GM19468 (cell line): Measurements from ENCODE around the gene FOXL2NB.

Source experiments
- ATAC-seq: cut with Tn5 transposase; IDR thresholded peaks from one replicate; pipeline ENCODE4 v1.9.1; 2021; ENCODE audit warnings: mild to moderate bottlenecking, moderate library complexity, moderate number of reproducible peaks; ENCODE audit not compliant: unreplicated experiment; ENCODE audit errors: extremely low read depth

Gene FOXL2NB

GRCh38 chr3:138944929-138945708, 1.9 kb upstream of the FOXL2NB start:
- ATAC-seq: no peak

DNA sequence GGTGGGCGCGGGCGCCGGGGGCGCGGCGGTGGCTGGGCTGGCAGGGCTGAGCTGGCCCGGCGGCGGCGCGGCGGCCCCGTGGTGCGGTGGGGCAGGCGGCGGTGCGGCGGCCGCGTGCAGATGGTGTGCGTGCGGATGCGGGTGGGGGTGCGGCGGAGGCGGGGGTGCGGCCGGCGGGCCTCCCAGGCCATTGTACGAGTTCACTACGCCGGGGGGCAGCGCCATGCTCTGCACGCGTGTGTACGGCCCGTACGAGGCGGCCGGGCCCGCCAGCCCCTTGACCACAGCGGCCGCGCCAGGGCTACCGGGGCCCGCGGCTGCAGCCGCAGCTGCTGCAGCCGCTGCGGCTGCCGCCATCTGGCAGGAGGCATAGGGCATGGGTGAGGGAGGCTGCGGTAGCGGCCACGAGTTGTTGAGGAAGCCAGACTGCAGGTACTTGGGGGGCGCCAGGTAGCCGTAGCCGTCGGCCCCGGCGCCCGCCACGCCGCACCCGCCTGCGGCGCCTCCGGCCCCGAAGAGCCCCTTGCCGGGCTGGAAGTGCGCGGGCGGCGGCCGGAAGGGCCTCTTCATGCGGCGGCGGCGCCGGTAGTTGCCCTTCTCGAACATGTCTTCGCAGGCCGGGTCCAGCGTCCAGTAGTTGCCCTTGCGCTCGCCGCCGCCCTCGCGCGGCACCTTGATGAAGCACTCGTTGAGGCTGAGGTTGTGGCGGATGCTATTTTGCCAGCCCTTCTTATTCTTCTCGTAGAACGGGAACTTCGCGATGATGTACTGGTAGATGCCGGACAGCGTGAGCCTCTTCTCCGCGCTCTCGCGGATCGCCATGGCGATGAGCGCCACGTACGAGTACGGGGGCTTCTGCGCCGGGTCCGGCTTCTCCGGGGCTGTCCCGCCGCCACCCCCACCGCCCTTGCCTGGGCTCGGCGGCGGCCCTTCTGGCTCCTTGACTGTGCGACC, 1.0 kb upstream of the FOXL2NB start:
- no peak for ATAC-seq

- ATAC-seq: no peak
These were observed 591 bp downstream of the FOXL2NB start for GRCh38 chr3:138947495-138948121.

- no peak for ATAC-seq
These were observed 1.5 kb downstream of the FOXL2NB start for GRCh38 chr3:138948371-138949001.

- no peak for ATAC-seq
These were observed 2.0 kb downstream of the FOXL2NB start for GRCh38 chr3:138949002-138949418.

GRCh38 chr3:138949445-138950005, 2.5 kb downstream of the FOXL2NB start:
- ATAC-seq: no peak

GRCh38 chr3:138950006-138950644, 3.1 kb downstream of the FOXL2NB start:
- ATAC-seq: no peak

- no peak for ATAC-seq
These were observed 3.7 kb downstream of the FOXL2NB start for GRCh38 chr3:138950701-138951100.

DNA sequence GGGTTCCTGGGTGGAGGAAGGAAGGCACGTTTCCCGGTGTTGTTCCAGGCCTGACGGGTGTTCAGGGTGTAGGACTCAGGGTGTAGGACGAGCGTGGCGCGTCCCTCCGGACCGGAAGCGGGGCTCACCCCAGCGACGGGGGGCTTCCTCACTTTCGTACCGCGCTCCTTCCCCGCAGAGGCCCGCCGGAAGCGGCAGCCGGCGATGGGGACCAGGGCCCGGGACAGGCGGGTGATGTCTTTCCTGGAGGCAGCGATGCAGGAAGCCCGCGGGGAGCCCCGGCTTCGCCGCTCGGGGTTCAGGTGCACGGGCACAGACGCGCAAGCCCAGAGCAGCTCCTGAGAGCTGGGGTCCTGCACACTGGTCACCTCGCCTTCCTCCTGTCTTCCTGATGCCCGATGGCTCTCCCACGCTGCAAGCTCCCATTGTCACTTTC, 13.4 kb downstream of the FOXL2NB start:
- no peak for ATAC-seq

DNA sequence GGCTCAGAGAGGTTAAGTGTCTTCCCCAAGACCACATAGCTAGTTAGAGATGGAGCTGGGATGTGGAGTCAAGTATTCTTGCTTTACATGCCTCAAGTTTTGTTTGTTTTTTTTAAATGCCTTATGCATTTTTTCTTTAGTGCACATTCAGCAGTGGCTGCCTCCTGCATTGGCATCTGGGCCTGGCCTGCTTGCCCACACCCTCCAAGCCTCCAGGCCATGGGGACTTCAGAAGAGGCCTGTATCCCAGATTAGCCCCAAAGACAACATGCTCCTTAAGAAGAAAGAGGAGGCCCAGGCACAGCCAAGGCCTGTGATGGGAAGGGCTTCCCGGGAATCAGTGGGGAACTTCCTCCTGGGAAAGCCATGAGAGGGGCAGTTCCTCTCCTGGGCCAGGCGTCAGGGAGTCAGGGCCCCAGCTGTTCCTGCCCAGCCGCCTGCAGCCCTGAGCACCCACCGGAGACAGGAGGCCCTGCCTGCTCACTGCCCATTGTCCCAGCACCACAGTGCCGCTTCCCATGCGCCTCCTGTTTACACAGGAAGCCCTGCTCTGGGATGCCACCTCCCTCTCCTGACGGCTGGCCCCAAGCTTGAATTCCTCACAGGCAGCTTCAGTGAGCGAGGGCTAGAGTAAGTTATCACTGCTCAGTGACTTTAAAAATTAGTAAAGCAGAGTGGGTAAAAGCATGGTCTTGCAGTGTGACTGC, 16.0 kb downstream of the FOXL2NB start:
- ATAC-seq: no peak

GRCh38 chr3:138964264-138964663, 17.2 kb downstream of the FOXL2NB start:
- ATAC-seq: no peak

GRCh38 chr3:138964923-138965322, 17.9 kb downstream of the FOXL2NB start:
- ATAC-seq: no peak

GRCh38 chr3:138971766-138972320, 24.8 kb downstream of the FOXL2NB start:
- no peak for ATAC-seq

GRCh38 chr3:138972941-138973340, 25.9 kb downstream of the FOXL2NB start:
- ATAC-seq: no peak

DNA sequence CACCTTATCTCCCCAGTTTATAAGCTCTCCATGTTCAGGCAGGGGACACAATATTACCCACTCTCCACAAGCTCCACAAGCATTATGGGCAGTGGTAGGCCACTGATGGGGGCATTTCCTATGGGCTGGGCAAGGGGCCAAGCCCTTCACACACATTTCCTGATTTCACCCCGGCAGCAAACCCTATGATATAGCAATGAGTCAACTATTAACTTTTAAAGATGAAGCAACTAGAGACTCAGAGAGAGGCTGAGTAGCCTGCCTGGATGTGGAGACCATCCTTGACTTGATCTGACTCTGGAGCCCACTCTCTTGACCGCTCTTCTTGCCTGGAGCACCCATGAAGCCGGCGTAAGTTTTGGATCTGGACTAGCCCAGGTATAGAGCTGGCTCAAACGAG, 27.4 kb downstream of the FOXL2NB start:
- ATAC-seq: no peak

DNA sequence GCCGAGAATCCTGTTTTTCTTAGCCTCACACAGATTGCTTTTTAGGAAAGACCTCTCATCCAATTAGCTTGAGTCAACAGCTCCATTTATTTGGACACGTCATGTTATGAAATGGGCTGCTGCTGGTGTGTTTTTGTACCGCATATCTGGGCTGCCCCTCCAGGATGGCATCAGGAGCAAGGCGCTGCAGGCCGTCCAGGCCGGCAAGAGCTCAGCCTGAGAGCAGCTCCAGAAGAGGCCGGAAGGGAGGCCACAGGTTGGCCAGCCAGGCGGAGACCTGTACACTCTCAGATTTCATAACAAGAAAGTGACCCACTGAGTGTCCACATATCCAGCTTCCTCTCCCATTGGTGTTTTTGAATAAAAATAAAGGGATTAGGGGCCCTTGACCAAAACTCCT, 28.3 kb downstream of the FOXL2NB start:
- no peak for ATAC-seq

DNA sequence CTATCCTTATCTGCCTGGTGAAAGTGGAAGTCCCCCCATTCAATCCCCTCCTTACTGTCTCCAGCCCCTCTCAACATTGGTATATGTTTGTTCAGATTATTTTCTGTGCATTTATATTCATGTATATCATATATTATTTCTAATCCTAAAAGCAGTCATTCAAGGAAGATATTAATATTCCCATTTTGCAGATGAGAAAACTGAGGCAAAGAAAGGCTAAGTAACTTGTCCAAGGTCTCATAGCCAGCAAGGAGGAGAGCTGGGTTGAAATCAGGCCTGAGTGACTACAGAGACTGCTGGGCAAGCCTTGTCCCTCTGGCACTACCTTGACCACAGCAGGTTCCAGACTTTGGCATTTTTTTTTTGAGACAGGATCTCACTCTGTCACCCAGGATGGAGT, 29.0 kb downstream of the FOXL2NB start:
- ATAC-seq: no peak

DNA sequence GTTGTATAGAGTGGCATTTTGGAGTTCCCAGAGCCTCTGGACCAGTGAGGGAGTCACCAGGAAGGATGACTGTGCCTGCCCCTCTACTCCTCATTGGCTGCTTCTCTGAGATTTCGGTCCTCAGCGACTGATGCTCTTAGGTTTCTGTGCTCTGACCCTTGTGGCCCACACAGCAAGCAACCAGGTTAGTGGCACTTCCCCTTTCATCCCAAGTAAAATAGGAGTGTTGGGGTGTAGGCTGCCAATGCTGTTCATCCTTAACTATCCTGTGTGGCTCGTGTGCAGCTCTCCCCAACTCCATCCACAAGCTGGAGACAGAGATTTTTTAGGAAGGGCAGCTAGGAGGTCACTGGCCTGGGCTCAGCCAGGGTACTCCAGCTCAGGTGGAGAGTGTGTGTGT, 37.8 kb downstream of the FOXL2NB start:
- no peak for ATAC-seq

GRCh38 chr3:138985932-138986331, 38.9 kb downstream of the FOXL2NB start:
- no peak for ATAC-seq
